Measurements from ENCODE around the gene AKAP11.
"Not testable (repeated sequence)": the region's sequence is repeated elsewhere in the genome, so short reads cannot be mapped to it uniquely, and the experiment has no call there.

The AKAP11 gene, protein sequence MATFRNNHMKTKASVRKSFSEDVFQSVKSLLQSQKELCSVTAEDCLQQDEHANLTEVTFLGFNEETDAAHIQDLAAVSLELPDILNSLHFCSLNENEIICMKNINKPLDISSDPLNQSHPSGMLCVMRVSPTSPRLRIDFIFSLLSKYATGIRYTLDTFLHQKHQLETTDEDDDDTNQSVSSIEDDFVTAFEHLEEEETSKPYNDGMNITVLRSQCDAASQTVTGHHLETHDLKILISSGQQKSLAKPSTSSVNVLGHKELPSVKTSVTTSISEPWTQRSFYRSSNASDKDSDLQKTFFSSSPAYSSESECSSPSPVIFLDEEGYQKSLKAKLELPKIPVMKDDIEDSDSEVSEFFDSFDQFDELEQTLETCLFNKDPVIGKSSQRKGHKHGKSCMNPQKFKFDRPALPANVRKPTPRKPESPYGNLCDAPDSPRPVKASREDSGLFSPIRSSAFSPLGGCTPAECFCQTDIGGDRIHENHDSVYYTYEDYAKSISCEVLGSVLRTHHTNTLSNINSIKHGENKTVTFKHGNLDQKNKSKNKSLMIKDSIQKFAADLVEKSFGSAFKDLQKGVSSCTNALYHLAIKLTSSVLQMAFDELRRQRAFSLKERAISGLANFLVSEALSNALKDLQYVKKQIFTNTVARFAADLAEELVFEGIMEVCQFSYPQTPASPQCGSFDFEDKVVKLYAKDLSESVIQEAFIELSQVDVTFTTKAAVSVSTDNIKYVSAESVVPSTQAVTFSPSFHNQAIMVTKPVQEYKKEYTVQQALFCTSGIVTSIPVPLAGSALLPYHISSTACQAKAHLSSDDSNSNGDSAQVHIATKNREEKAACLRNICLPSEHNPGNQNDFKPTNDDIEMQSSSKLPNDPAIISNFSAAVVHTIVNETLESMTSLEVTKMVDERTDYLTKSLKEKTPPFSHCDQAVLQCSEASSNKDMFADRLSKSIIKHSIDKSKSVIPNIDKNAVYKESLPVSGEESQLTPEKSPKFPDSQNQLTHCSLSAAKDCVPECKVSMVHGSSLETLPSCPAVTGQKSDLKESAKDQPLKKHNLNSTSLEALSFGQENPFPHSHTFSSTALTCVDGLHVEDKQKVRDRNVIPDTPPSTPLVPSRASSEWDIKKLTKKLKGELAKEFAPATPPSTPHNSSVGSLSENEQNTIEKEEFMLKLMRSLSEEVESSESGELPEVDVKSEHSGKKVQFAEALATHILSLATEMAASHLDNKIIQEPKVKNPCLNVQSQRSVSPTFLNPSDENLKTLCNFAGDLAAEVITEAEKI (N-terminal part only)

DNA sequence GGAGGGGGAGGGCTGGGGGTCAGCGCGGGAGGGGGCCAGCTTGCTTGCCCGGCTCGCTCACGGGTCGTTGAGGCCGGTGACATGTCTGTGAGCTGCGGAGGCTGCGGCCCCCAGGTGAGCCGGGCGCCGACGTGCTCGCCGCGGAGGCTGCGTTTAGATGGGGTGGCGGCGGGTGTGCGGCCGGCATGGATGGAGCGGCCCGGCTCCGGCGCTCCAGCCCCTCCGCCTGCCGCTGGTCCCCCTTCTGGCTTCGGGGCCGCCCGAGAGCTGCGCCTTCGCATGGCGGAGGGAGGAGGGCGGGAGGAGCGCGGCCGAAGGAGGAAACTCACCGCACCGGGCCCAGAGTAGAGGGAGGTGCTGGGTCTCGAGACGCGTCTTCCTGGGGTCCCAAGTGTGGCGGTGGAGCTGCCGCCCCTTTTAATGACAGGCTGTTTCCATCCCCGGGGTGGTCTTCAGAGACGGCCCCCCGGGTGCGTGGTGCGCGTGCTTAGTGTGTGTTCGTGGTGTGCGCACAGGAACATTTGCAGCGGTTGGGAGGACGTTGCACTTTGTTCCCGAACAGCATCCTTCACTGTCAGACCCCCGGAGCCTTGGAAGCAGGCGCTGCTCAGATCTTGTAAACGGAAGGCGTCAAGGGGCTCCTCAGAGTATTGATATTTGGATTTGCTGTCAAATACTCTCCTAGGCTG lies at the start of gene AKAP11:
TSS of gene AKAP11 (plus strand) at position 38 of the 689 bp plus-strand sequence. CDS start 14,197 bp downstream, outside the sequence.
- ATAC-seq = peak; percentile 45
- peak; percentile 67 for DNase-seq

DNA sequence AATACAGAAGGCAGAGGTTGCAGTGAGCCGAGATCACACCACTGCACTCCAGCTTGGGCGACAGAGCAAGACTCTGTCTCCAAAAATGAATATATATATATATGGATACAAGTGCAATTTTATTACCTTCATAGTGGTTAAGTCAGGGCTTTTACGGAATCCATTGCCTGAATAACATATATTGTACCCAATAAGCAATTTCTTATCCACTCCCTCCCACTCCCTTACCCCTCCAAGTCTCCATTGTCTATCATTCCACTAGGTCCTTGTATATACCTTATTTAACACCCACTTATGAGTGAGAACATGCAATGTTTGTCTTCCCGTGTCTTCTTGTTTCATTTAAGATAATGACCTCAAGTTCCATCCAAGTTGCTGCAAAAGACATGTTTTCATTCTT lies 48.3 kb upstream of the AKAP11 start:
- ATAC-seq = no peak
- DNase-seq = no peak

DNA sequence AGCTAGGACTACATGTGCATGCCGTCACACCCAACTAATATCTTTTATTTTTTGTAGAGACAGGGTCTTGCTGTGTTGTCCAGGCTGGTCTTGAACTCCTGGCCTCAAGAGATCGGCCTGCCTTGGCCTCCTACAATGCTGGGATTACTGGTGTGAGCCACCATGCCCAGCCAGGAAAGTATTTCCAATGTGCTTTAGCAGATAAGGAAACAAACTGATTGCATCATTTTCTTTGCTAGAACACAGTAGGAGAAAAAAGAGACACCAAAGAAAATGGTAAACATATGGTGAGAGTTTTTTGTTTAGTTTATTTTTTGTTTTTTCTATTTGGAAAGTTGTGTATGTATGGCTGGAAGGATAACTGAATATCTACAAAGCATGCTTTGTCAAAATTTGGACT lies 46.9 kb upstream of the AKAP11 start:
- no peak for DNase-seq
- no peak for ATAC-seq

DNA sequence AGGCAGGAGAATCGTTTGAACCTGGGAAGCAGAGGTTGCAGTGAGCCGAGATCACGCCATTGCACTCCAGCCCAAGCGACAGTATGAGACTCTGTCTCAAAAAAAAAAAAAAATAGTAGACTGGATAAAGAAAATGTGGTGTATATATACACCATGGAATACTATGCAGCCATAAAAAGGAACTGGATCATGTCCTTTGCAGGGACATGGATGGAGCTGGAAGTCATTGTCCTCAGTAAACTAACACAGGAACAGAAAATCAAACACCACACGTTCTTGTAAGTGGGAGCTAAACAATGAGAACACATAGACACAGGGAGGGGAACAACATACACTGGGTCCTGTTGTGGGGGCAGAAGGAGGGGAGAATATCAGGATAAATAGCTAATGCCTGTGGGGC lies 45.2 kb upstream of the AKAP11 start:
- not testable (repeated sequence) for ATAC-seq, DNase-seq

DNA sequence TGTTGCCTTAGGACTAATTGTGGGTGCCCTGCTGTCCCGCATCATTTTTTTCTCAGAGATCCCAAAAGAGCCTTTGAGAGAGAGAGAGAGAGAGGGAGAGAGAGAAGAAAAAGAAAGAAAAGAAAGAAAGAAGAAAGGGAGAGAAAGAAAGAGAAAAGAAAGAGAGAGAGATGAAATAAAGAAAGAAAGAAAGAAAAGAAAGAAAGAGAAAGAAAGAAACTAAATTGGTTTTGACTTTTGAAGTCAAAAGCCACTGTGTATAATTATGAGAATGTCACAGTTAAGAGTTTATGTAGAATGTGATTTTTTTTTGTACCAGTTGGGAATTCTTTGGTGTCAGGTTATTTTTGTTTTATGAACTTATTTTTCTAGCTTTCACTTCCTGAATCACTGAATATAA lies 43.4 kb upstream of the AKAP11 start:
- no peak for ATAC-seq

DNA sequence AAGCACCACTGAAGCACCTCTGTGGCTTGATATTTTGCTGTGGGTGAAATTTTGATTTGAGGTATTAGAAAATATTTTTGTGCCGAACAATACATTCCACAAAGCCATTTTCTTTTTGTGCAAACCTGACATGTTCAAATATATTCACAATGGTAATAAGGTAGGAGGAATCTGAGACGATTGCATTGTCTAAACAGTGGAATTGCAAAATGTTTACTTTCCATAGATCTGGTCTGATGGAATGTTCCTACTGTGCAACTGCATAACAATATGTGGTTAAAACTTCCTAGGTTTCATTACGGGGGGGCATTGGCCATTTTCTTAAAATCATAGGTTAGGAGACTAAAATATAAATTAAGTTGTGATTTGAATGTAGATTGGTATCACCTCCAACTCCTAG lies 42.7 kb upstream of the AKAP11 start:
- DNase-seq (no peak), ATAC-seq (no peak)

More for the DNA sequence above, 43.4 kb upstream of the AKAP11 start:
- DNase-seq = no peak

DNA sequence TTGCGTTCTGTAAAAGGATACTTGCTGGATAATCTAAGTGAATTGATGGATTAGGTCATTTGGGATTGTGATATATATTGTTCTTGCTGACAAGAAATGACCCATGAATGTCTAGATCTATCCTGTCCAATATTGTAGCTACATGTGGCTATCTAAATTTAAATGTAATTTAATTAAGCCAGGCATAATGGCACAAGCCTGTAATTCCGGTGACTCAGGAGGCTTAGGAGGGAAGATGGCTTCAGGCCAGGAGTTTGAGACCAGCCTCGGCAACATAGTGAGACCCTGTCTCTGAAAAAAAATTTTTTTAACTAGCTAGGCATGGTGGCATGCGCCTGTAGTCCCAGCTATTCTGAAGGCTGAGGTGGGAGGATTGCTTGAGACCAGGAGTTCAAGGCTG lies 39.3 kb upstream of the AKAP11 start:
- DNase-seq = no peak
- ATAC-seq = no peak

DNA sequence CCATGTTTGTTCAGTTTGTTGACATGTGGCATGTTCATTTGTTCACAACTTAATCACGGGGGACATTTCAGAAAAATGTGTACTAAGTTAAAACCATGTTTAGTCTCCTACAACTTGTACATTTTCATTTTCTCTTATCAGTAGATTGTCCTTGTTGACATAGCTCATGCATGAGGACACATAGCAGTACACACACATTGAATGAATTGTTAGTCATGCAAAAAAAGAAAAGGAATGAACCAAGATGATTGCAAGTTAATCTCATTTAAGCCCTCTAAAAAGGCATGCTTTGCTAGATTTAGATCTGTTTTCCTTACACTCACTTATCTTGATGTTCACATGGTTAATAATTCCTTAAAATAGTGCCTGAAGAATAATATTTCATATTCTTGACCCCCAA lies 38.2 kb upstream of the AKAP11 start:
- no peak for ATAC-seq
- no peak for DNase-seq

DNA sequence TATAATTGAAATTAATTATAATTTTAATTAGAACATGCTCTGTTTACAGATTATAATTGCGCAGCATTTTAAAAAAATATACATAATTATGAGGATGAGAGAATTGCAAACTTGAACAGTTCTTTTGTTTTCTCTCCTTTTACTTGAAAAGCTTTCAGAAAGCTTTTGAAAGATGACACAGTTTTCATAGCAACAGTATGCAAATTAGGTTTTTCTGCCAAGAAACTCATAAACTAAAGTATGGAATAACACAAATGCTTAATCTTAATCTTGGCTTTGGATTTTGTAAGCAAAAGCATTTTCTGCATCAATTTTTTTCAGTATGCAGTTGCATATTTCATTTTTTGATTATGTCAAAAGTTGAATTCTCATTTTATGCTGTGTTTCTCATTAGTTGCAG lies 32.8 kb upstream of the AKAP11 start:
- DNase-seq = no peak

DNA sequence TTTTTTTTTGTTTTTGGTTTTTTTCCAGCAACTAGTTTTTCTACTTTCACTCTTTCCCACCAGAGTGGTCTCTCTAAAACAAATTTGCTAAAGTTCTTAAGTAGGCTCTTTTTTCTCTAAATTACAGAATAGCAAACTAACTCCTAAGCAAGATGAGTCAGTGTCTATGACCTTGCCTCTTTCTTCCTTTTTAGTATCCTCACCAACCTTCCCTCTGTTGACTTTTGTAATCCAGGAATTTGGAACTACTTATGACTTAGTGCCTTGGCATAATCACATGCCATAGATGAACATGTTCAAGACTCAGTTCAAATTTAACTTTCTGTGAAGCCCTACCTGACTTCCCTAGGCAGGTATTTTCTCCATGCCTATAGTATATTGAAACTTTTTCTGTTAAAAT lies 32.3 kb upstream of the AKAP11 start:
- ATAC-seq (no peak), DNase-seq (no peak)

More for the DNA sequence above, 32.8 kb upstream of the AKAP11 start:
- no peak for ATAC-seq

DNA sequence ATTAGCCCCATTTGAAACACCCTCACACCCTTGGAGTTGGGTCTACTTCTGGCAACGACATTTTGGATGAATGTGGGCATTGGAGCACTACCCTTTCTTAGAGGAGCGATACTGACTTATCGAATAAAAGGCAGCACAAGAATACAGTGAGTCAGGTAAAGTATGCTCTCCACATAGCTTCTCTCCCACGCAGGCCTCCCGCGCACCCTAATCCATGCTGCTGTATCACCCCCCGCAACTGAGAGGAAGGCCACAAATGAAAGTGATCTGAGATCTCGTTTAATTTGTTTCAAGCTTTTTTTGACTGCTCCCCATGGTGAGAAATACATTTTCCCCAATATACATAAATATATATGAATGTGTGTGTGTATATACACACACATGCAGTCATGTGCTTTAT lies 25.4 kb upstream of the AKAP11 start:
- no peak for DNase-seq
- no peak for ATAC-seq

DNA sequence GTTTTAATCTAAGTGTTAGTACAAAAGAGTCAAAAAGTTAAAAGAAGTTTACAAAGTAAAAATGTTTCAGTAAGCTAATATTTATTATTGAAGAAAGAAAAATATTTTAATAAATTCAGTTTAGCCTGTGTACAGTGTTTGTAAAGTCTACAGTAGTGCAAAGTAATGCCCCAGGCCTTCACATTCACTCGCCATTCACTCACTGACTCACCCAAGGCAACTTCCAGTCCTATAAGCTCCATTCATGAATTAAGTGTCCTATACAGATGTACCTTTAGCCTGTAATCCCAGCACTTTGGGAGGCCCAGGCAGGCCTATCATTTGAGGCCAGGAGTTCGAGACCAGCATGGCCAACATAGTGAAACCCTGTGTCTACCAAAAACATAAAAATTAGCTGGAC lies 24.1 kb upstream of the AKAP11 start:
- no peak for DNase-seq
- no peak for ATAC-seq

DNA sequence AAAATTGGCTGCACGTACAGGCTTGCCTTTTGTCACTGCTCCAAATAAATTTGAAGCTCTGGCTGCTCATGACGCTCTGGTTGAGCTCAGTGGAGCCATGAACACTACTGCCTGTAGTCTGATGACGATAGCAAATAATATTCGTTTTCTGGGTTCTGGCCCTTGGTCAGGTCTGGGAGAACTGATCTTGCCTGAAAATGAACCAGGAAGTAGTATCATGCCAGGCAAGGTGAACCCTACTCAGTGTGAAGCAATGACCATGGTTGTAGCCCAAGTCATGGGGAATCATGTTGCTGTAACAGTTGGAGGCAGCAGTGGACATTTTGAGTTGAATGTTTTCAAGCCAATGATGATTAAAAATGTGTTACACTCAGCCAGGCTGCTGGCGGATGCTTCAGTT lies 16.1 kb upstream of the AKAP11 start:
- ATAC-seq = no peak
- no peak for DNase-seq

DNA sequence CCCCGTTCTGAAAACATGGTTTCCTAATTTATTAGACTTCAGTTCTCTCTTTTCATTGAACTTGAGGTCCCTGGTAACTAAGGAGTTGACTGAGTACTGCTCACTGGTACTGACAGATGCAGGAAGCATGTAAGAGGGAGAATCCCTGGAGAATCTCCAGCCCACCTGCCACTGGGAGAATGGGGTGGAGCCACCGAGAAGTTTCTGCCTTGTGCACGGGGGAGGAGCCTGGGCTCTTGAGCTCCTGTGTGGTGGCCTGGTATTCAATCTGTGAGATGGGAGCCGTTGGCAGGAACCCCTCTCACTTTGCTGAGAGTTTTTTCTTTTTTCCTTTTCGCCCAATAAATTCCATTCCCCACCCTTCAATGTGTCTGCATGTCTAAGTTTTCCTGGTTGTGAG lies 13.2 kb upstream of the AKAP11 start:
- no peak for DNase-seq
- no peak for ATAC-seq

DNA sequence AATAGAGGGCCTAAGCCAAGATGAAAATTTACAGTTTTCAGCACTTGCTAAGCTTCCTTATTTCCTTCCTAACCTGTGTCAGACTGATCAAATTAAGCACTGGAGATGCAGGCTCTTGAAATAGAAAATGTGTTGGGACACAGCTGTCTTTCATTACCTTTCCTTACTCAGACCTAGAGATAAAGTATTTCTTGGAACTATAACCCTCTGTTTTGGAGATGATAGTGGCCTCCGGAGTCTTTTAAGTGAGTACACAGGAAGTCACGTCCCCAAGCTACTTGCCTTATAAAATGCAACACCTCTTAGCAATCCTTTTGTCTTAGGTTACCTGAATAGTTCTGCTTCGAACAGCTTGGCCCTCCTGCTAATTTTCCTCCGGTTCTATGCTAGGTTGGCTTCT lies 12.4 kb upstream of the AKAP11 start:
- ATAC-seq (no peak), DNase-seq (no peak)

DNA sequence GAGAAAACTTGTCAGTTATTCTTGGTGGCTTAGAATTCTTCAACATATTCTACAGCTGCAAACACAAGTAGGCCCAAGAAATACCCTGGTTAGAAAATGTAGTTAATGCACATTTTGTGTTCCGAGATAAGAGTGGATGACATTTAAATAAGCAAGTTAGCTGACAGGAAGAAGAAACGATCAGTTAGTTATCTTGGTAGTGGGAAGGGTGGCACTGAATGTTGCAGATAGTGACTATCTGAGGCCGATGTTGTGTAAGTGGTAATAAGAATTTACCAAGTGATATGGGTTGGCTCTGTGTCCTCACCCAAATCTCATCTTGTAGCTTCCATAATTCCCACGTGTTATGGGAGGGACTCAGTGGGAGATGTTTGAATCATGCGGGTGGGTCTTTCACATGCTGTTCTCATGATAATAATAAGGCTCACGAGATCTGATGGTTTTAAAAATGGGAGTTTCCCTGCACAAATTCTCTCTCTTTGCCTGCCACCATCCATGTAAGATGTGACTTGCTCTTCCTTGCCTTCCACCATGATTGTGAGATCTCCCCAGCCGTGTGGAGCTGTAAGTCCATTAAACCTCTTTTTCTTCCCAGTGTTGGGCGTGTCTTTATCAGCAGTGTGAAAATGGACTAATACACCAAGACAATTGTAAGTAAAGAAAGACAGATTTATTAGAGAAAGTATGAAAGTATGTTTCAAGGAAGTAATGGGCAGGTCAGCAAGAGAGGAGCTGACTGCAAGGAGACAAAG lies 10.9 kb upstream of the AKAP11 start:
- no peak for DNase-seq
- ATAC-seq = no peak

DNA sequence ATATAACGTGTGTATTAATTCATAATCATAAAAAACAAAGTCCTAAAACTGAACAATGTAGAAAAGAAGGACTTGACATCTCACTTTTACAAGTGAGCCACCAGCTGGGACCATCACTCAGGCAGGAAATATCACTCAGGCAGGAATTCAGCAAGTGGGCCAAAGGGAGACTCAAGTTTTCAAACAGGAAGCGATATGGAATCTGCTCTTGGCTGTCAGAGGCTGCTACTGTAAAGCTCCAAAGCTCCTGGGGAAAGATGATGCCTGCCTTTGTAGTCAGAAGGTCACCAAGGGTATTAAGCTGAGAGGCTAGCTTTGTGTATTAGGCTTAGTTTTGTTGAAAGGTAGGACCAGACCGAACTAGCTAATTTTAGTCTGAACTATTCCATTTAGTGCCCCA lies 5.5 kb upstream of the AKAP11 start:
- ATAC-seq = no peak
- no peak for DNase-seq

DNA sequence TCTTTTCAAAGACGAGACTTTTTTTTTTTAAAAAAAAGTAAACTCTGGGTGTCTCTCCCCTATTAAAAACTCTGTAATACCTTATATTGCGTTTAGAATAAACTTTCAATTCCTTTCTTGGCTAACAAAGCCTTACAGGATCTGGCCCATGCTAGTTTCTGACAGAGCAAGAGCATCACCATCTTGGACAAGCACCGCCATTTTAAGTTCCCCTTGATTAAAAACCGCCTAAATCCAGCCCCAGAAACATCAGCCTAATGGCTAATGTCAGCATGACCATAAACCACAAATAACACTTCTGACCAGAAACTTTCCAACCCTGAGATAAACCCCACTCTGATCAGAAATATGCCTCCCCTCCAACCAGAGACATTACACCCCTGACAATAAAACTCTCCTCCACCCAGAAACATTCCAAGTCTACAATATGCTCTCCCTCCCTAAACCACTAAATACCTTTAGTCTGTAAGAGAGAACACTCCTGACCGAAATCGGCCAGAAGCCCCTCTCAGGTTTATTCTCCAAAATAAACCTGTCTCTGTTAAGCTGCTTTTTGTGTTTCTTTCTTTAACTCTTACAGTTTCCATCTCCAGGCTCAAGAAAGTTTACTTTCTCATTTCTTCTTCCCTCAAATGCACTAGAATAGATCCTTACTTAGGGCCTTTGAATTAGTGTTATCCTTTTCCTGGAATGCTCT lies 1.6 kb upstream of the AKAP11 start:
- ATAC-seq = no peak
- no peak for DNase-seq

DNA sequence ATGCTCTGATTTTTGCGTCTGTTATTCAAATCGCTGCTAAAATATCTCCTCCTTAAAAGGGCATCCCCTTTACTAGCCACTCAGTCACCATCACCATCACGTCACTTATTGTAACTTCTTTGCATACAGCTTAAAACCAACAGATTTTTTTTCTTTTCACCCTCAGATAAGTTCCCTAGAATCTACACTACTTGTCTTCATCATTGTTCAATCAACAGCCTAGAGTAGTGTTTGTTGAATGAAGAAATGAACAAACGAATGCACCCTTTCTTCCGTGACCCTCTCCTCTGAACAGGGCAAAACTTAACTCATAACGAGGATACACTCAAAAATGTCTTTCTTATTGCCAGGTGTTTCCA lies 1.1 kb upstream of the AKAP11 start:
- DNase-seq (no peak), ATAC-seq (no peak)

DNA sequence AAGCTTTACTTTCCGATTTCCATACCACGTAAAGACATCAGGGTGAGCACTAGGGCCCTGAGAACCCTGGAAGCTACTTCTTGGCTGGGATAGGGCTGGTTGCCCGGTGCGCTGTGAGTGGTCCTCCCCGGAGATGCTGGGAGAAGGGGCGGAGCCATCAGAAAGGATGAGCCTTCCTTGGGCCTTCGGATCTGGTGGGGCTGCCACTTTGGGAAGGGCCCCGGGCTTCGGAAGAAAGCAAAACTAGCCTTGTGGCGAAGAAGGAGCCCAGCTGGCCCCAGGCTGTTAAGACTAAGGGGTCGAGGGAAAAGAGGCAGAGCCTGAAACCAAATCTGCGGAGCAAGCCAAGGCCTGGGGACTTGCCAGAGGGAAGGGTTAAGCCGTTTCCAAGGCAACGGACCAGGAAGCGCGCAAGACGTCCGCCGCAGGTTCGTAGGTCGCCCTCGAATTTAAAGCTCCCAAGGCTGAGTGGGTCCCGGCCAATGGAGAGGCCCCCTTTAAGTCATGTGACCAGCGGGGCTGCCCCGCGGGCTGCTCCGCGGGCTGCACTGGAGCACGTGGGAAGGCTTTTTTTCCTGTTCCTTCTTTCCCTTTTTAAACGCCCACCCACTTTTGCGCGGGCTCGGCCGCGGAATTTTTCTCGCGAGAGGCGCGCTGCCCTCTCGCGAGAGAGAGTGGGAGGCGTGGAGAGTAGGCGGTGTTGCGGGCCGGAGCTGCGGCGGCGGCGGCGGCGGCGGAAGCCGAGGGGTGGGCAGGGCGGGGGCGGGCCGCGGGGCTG lies 426 bp upstream of the AKAP11 start:
- ATAC-seq (peak; percentile 90), DNase-seq (peak; percentile 92)

Data from stimulated activated naive CD8-positive, alpha-beta T cell treated with anti-CD3 and anti-CD28 coated beads, Interleukin-15, Interleukin-2, amounts not matched to agents 100 U/mL and 50 U/mL, for 24 hours (primary cell).